Testis (tissue), 2 donors: Measurements from ENCODE around the gene THUMPD1.

ENCODE experiments used
- POLR2A ChIP-seq: fragments of 450-650 bp; IDR thresholded peaks from one replicate; pipeline ENCODE4 v1.6.1; 2017; ENCODE audit warnings: antibody characterized with exemption, mild to moderate bottlenecking, moderate library complexity
- TF ChIP-seq, protein P1 (sequence below), 3 experiments: fragments of 450-650 bp in 2 of 3; fragments of 200-600 bp in 1 of 3; sonication (generic) in 1 of 3; IDR thresholded peaks; one replicate each; pipeline ENCODE4 v1.5.1; 2016 to 2019; ENCODE audit warnings: antibody characterized with exemption in 3 of 3, mild to moderate bottlenecking in 2 of 3, moderate library complexity in 1 of 3

DNA sequence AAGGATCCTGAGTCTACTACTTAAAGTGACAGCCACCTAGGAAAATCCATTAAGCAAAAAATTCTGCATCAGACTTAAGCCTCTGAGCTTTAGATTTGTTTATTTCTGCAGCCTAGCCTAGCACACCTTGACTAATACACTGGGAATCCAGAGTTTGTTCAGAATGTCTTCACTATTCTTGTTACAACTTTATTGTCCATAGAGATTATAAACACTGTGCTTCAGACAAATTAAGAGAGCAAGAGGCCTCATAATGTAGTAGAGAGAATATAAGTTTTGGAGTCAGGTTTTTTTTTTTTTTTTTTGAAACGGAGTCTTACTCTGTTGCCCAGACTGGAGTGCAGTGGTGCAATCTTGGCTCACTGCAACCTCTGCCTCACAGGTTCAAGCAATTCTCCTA is 8.9 kb upstream of the THUMPD1 start:
- TF ChIP-seq, protein P1, sequence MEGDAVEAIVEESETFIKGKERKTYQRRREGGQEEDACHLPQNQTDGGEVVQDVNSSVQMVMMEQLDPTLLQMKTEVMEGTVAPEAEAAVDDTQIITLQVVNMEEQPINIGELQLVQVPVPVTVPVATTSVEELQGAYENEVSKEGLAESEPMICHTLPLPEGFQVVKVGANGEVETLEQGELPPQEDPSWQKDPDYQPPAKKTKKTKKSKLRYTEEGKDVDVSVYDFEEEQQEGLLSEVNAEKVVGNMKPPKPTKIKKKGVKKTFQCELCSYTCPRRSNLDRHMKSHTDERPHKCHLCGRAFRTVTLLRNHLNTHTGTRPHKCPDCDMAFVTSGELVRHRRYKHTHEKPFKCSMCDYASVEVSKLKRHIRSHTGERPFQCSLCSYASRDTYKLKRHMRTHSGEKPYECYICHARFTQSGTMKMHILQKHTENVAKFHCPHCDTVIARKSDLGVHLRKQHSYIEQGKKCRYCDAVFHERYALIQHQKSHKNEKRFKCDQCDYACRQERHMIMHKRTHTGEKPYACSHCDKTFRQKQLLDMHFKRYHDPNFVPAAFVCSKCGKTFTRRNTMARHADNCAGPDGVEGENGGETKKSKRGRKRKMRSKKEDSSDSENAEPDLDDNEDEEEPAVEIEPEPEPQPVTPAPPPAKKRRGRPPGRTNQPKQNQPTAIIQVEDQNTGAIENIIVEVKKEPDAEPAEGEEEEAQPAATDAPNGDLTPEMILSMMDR (IDR thresholded peaks at IDR 0.05), result no peak
- TF ChIP-seq POLR2A, result no peak
